ENCODE measurements around the gene ADIPOR2. TPM values are rescaled to one million over a fixed set of nuclear protein-coding genes. Genes with fewer than 3 reads are reported as not detected.
A peak's percentile ranks its signal among the peaks of the same experiment; 100 is the strongest.

The ADIPOR2 gene
- total RNA-seq, 2 donors from 2014 or later: 19.7 to 23.3 TPM

DNA sequence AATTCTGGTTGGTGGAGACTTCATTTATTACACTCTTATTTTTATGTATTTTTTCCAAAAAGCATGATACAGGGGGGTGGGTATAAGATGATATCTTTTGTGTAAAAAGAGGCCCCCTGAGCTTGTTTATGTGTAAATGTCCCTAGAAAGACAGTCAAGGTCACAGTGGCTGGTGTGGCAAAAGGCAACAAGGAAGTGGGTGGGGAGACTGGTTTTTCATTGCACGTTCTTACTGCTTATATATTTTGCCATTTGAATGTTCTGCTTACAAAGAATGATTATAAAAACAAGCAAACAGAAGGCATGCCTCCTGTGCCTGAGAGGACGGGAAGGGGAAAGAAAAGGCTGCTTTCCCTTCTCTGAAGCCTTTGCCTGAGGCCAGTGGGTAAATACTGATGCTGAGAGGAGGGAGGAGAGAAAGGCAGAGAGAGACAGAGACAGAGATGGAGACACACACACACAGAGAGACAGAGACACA lies 24.1 kb upstream of the ADIPOR2 start:
- no peaks in the 10 kb centered on the region for H3K27me3 ChIP-seq
- no peak overlapping the region for H3K4me3 ChIP-seq
- H3K36me3 ChIP-seq: no peaks in the 10 kb centered on the region
- H3K27ac ChIP-seq: peak overlapping the region; percentile 16 to 31
- H3K9me3 ChIP-seq: no peaks in the 10 kb centered on the region
- DNase-seq (ENCODE audit: low spot score): no peak
- H3K4me1 ChIP-seq: peaks cover 0 to 23% of the 10 kb centered on the region in 2 donors
- TF ChIP-seq CTCF (IDR thresholded peaks at IDR 0.05): no peak

- DNase-seq (ENCODE audit: low spot score): peak; percentile 74
- no peaks in the 10 kb centered on the region for H3K36me3 ChIP-seq
- TF ChIP-seq CTCF (IDR thresholded peaks at IDR 0.05): no peak
- peak overlapping the region; percentile 60 to 69 for H3K27ac ChIP-seq
- no peaks in the 10 kb centered on the region for H3K27me3 ChIP-seq
- H3K9me3 ChIP-seq: no peaks in the 10 kb centered on the region
- peaks cover 0 to 18% of the 10 kb centered on the region in 2 donors for H3K4me1 ChIP-seq
- H3K4me3 ChIP-seq: no peak overlapping the region
Measured at GRCh38 chr12:1668833-1669543, 21.9 kb upstream of the ADIPOR2 start.

- no peaks in the 10 kb centered on the region for H3K27me3 ChIP-seq
- no peaks in the 10 kb centered on the region for H3K36me3 ChIP-seq
- no peak overlapping the region for H3K4me3 ChIP-seq
- no peaks in the 10 kb centered on the region for H3K9me3 ChIP-seq
- H3K27ac ChIP-seq: peak overlapping the region in 1 of 2 donors; percentile 69
- no peak for TF ChIP-seq CTCF (IDR thresholded peaks at IDR 0.05)
- peaks cover 0 to 18% of the 10 kb centered on the region in 2 donors for H3K4me1 ChIP-seq
- peak; percentile 30 for DNase-seq (ENCODE audit: low spot score)
Measured at GRCh38 chr12:1670358-1671268, 20.3 kb upstream of the ADIPOR2 start.

DNA sequence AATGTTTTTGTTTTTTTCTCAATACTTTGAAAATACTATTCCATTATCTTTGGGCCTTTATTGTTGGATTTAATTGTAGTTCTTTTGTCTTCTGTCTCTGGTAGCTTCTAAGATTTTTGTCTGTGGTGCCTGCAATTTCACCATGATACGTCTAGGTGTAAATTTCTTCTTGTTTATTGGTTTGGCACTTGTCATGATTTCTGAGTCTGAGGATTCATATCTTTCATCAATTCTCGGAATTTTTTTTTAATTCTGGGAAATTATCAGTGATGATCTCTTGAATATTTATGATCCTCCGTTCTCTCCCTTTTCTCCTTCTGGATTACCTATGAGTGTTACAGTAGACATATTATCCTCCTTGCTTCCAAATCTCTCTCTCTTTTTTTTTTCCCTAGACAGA lies 14.8 kb upstream of the ADIPOR2 start:
- H3K27me3 ChIP-seq: no peaks in the 10 kb centered on the region
- DNase-seq (ENCODE audit: low spot score): no peak

More for the DNA sequence above, 14.8 kb upstream of the ADIPOR2 start:
- Histone ChIP-seq H3K27ac (no peak overlapping the region), H3K9me3 (peaks cover 0 to 7% of the 10 kb centered on the region in 2 donors), H3K36me3 (no peaks in the 10 kb centered on the region), H3K4me1 (peaks cover 0 to 9% of the 10 kb centered on the region in 2 donors), H3K4me3 (no peak overlapping the region)
- no peak for TF ChIP-seq CTCF (IDR thresholded peaks at IDR 0.05)
